H1 (cell line): ENCODE measurements around the gene CLEC4F. TPM values are rescaled to one million over a fixed set of nuclear protein-coding genes. Genes with fewer than 3 reads are reported as not detected.

Experiments used
- CHD1 ChIP-seq: IDR thresholded peaks from 2 replicates; pipeline ENCODE4 v1.6.1; 2012; ENCODE audit warnings: low read depth, low read length, improper control_type of control experiment
- CHD7 ChIP-seq: fragments of 300-600 bp; sonication (generic); IDR thresholded peaks from 2 replicates; pipeline ENCODE4 v1.7.1; 2012; ENCODE audit warnings: low read length, moderate library complexity, mild to moderate bottlenecking, inconsistent platforms; ENCODE audit not compliant: insufficient replicate concordance
- CREB1 ChIP-seq: IDR thresholded peaks from 2 replicates; pipeline ENCODE4 v1.6.1; 2012; ENCODE audit warnings: inconsistent platforms
- EP300 ChIP-seq, 2 experiments: IDR thresholded peaks; 1 replicate in 1 of 2; 2 replicates in 1 of 2; pipeline ENCODE4 v1.6.1; 2011 to 2012; ENCODE audit warnings: low read depth in 2 of 2, low read length in 2 of 2, mild to moderate bottlenecking in 2 of 2, borderline replicate concordance in 1 of 2, inconsistent platforms in 1 of 2, moderate library complexity in 1 of 2
- FOSL1 ChIP-seq: IDR thresholded peaks from 2 replicates; pipeline ENCODE4 v1.6.1; 2011; ENCODE audit warnings: mild to moderate bottlenecking, low read depth, low read length, moderate library complexity; ENCODE audit not compliant: insufficient read depth
- POU5F1 ChIP-seq: IDR thresholded peaks from 2 replicates; pipeline ENCODE4 v1.6.1; 2011; ENCODE audit warnings: low read depth, mild to moderate bottlenecking, low read length, moderate library complexity
- SP4 ChIP-seq: IDR thresholded peaks from 2 replicates; pipeline ENCODE4 v1.6.1; 2012; ENCODE audit warnings: low read length, inconsistent platforms
- polyA plus RNA-seq, 7 experiments: library from polyadenylated mRNA; depleted of rRNA in 3 of 7; stranded (reverse) in 5 of 7; unstranded in 2 of 7; fragments of >200 nt in 5 of 7; fragments of 200-250 nt in 2 of 7; gene quantifications; 1 replicate in 5 of 7; 2 replicates in 1 of 7; 4 replicates in 1 of 7; pipeline versions ENCODE4 v1.2.1 to v1.2.3, GENCODE V29; 2011 to 2013; ENCODE audit warnings: missing spikeins in 2 of 7, mixed read lengths in 2 of 7
- total RNA-seq: library from RNA; stranded (reverse); fragmentation: NEBNext Ultra II Directional; extraction: Animal tissue kit (Norgen Biotek cat#: 25700); gene quantifications from 2 replicates; pipeline ENCODE4 v1.2.1, GENCODE V29; 2021

The CLEC4F gene
- total and polyA plus RNA-seq, 2 of the 8 experiments (the other 6 are each of a cell fraction or from before 2014, with no cell fraction given), result not detected

GRCh38 chr2:70806620-70807019 lies 13.8 kb downstream of the CLEC4F start (continued):
- TF ChIP-seq CHD7 (no peak), SP4 (no peak), CREB1 (no peak), CHD1 (no peak), EP300 (IDR thresholded peaks at IDR 0.05; ENCODE audit: borderline replicate concordance in 1 of 2, low read depth in 2 of 2, low read length in 2 of 2) (no peak), POU5F1 (no peak), FOSL1 (no peak)
